GM10847 (cell line): ENCODE measurements around the gene HOXA4.

Source experiments
- POLR2A ChIP-seq: IDR thresholded peaks from 2 replicates; pipeline ENCODE4 v1.6.1; 2011; ENCODE audit not compliant: insufficient read length; ENCODE audit errors: extremely low read depth

Gene HOXA4

GRCh38 chr7:27112955-27113949 is 17.3 kb downstream of the HOXA4 start:
- no peak for TF ChIP-seq POLR2A

DNA sequence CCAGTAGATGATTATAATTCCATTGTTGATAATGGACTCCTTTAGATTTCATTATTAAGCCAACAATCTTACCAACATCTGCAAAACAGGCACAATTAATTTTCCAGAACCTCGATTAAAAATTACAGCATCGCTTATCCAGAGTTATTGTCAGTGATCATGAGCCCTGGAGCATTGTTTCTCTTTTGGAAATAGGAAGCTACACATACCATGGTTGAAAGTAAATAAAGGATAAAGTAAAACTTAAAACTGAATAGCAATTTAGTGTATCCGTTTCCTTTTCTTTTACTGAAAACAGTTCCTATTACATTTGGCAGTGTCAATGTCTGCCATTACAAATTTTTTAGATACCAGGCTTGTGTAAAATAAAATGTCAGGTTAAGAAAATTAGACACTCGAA is 18.2 kb downstream of the HOXA4 start:
- no peak for TF ChIP-seq POLR2A

GRCh38 chr7:27111751-27112277 is 18.7 kb downstream of the HOXA4 start:
- no peak for TF ChIP-seq POLR2A

GRCh38 chr7:27111042-27111750 is 19.4 kb downstream of the HOXA4 start:
- no peak for TF ChIP-seq POLR2A

DNA sequence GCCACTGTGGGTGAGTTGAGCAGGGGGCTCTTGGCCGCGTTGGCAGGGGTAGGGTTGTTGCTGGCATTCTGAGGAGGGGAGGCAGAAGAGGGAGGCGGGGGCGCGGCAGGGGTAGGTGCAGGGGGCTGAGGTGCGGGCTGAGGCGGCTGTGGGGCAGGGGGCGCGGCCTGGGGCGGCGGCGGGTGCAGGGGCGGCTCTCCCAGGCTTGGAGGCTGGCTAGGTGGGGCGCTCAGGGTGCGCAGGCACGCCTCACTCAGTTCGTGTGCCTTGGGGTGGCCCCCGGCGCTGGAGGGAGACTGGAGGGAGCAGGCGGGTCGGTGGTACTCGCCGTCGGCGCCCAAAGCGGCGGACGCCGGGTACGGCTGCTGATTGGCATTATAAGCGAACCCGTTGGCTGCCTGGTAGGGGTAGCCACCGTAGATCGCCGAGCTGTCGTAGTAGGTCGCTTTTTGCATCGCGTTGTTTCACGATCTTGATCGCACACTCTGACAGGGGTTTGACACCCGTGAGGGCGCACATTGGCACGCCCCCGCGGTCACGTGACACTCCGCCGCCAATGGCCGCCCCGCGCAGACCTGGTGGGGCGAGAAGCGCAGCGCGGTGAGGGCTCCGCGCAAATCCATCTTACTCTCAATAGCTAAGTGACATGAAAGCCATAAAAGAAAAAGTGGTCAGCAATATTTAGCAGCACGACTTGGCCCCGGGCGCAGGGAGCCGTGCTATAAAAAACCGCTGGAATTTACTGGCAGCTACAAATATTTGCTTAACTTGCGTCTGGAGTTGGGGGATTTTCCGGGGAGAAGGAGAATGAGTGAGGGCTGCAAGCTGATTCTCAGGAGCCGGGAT is 20.1 kb downstream of the HOXA4 start:
- no peak for TF ChIP-seq POLR2A

DNA sequence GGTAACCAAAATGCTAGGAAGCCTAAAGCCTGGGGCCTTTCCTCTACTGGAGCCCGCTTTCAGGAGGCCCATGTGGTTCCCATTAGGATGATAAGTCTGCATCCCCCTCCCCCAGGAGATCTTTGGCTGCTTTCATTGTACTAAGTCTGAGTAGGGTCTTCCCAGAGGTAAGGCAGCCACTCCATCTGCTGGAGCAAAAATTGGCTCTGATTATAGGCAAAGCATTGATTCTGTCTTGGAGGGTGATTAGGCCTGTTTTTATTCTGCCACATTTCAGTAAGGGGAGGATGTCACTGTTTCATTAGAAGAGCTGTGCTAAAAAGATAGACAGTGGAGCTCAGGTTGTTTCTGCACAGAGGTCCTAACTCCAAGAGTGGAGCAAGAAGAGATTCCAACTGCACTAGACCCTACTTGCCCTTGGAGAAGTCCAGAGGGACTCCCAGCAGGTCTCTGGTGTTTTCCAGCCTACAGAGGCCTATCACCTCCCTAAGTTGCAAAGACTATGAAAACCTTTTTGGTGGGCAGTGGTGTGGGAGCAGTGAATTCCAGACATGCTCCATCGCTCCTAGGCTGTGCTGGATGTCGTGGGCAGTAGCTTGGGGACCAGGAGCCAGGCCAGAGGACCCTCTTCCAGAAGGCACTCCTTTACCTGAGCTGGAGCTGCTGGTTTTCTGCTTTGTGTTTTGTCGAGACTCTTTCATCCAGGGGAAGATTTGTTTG is 20.9 kb downstream of the HOXA4 start:
- TF ChIP-seq POLR2A, result no peak

DNA sequence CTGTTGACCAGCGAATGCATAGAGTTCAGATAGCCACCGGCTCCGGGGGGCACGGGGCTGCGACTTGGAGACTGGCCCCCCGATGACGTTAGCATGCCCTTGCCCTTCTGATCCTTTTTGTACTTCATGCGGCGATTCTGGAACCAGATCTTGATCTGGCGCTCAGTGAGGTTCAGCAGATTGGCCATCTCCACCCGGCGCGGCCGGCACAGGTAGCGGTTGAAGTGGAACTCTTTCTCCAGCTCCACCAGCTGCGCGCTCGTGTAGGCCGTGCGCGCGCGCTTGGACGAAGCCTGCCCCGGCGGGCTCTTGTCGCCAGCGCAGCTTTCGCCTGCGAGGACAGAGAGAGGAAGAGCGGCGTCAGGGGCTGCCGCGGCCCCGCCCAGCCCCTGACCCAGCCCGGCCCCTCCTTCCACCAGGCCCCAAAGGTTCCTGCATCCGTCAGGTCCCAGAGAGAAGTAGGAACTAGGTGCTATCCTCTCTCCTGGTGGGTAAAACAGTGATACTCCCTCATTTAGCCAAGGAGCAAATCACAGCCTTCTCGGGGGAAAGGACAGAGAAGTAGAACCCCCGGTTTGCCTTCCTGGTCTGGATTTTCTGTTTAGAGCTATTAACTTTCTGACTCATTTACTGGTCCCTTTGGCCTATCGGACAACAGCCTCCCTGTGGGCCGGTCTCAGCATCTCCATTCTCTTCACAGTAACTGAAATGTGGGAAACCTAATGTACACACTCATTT is 22.0 kb downstream of the HOXA4 start:
- TF ChIP-seq POLR2A, result no peak

DNA sequence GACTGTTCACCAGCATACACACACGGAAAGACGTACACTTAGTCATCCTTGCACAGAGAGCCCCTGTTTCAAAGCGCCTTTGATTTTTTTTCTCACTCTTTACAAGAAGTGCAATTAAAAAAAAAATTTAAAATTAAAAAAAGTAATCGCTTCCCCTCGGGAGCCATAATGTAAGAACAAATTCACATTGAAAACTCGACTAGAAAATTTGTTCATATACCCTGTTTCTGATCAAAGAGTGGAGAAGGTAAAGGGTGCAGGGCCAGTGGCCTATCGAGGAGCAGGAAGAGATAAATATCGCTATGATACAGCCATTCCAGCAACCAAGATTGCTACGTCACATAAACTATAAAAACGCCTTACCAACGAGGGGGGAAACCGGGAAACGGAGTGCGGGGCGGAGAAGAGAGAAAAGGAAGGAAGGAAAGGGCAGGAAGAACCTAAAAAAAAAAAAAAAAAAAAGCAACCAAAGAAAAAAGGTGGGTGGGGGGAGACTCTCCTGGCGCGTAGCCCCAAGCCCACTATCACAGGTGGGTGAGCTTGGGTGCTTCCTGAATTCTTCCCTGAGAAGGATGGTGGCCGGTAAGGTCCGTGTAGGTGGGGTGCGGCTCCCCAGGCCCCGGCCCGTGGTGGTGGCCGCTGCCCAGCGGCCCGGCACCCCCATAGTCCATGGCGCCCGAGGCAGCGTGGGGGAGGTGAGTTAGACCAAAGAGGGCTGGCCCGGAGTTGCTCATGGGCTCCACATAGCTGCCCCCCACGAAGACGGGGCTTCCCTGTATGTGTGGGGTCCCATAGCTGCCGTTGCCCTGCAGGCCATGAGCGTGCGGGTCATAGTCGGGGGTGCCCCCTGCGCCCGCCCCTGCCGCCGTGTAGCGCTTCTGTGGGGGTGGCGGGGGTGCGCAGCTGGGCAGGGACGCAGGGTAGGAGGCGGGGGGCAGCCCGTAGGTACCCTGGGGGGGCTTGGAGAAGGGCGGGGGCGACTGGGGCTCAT is 22.9 kb downstream of the HOXA4 start:
- TF ChIP-seq POLR2A, result no peak

- no peak for TF ChIP-seq POLR2A
Measured at GRCh38 chr7:27106901-27107240, 23.7 kb downstream of the HOXA4 start.

- no peak for TF ChIP-seq POLR2A
Measured at GRCh38 chr7:27106181-27106900, 24.2 kb downstream of the HOXA4 start.

GRCh38 chr7:27105301-27106031 is 25.1 kb downstream of the HOXA4 start:
- no peak for TF ChIP-seq POLR2A
